ENCODE results near the gene BUD23.

BUD23 gene

DNA sequence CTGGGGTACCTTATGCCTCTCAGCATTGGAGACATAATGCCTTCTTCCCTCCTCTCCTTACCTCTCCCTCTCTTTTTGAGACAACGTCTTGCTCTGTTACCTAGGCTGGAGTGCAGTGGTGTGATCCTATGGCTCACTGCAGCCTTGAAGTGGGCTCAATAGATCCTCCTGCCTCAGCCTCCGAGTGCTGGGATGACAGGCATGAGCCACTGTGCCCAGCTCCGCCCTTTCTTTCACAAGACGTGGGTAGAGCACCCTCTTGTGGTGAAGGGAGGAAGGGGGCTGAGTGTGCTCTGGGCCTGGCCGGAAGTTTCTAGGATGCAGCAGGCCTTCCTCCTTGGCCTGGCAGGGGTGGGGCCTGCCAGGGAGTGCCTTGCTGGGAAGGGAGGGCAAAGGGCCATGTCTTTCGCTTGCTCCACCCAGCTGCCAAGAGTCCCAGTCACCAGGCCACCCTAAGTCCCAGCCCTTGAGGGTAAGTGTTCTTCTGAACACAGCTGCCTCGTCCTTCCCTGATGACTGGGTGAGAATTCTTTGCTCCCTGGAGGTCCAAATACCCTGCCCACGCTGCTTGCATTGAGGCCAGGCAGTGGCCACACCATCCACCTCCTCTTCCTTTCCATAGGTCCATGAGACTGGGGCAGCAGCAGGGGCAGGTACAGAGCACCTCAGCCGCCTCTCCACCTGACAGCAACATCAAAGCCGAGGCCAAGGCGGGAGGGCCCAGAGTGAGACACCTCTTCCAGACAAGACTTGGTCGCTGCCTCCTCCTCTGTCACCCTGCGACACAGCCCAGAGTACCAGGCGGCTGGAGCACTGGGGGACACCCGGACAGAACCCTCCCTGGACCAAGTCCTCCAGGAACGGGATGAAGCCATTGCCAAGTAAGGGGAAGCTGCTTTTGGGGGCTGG, 51.5 kb downstream of the BUD23 start:
- TF ChIP-seq, protein P1, sequence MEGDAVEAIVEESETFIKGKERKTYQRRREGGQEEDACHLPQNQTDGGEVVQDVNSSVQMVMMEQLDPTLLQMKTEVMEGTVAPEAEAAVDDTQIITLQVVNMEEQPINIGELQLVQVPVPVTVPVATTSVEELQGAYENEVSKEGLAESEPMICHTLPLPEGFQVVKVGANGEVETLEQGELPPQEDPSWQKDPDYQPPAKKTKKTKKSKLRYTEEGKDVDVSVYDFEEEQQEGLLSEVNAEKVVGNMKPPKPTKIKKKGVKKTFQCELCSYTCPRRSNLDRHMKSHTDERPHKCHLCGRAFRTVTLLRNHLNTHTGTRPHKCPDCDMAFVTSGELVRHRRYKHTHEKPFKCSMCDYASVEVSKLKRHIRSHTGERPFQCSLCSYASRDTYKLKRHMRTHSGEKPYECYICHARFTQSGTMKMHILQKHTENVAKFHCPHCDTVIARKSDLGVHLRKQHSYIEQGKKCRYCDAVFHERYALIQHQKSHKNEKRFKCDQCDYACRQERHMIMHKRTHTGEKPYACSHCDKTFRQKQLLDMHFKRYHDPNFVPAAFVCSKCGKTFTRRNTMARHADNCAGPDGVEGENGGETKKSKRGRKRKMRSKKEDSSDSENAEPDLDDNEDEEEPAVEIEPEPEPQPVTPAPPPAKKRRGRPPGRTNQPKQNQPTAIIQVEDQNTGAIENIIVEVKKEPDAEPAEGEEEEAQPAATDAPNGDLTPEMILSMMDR (IDR thresholded peaks at IDR 0.05): peak; percentile 80

DNA sequence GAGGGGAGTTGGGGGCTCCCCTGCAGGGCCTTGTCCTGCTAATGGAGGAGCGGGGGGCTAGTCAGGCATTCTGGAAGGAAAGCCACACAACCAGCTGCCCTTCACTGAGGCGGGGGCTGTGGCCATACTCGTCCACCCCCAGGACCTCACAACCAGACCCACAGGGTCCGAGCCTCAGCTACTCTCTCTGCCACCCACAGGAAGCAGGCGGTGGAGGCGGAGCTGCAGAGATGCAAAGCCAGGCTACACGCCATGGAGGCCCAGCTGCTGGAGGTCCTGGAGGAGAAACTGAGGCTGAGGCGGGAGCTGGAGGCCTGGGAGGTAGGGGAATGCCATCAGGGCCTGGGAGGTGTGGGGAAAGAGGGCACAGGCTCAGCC, 52.1 kb downstream of the BUD23 start:
- TF ChIP-seq, protein P1 (IDR thresholded peaks at IDR 0.05): no peak

DNA sequence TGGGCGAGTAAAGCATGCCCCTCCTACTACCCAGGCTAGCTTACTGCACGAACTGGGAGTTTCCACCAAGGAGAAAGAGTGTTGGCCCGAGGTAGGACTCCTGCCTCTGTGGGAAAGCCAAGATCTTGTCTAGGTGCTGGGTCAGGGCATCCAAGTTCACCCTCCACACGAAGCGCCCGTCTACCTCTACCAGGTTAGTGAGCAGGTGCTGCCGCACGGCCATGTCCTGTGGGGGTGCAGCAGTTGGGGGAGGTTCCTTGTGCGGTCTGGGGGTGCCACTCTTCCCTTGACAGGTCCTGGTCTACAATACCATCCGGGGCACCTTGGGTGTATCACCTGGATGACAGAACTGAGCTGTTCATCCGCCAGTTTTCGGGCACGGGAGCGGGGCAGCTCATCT, 53.5 kb downstream of the BUD23 start:
- TF ChIP-seq, protein P1 (IDR thresholded peaks at IDR 0.05): no peak

DNA sequence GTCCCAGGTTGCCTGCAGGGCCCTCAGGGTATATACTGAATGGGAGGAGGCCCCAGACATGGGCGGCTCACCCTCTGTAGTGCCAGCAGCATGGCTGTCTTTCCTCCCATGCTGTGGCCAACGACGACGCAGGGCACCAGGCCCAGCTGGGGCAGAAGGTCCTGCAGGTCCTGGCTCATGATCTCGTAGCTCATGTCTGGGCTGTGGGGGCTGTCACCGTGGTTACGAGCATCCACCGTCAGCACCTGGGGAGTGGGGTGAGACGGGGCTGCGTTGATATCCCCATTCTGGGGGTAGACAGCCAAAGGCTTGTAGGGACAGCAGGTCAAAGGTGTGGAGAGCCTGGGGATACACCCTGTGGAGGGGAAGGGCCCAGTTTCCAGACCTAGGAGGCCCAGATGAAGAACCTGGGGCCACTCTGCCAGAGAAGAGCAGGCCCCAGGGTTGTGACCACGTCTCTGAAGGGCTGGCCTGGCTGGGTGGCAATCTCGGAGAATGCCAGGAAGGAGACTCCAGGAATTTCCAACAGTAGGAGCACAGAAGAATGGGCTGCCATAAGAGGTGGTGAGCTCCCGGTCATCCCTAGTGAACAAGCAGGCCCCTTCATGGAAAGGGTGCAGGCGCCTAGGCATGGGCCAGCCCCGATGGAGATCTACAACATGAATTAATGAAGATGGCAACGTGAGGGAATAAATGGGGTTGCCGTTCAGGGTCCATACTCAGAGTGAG, 54.3 kb downstream of the BUD23 start:
- TF ChIP-seq, protein P1 (IDR thresholded peaks at IDR 0.05): no peak

DNA sequence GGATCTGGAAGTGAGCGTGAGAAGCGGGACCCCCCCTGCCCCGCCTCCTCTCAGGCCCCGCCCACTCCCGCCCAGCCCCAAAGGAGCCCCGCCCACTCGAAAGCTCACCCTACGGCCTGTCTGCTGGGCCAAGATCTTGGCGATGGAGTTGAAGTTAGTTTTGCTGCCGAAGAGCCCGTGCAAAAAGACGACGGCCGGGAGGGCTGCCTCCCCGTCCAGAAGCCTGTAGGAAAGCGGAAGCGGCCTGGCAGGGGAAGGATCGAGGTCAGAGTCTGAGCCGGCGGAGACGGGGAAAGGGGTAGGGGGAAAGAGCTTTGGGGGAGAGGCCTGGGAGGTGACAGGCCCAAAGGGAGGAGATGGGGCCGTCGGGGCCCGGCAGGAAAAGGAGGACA, 54.8 kb downstream of the BUD23 start:
- TF ChIP-seq, protein P1 (IDR thresholded peaks at IDR 0.05): no peak

DNA sequence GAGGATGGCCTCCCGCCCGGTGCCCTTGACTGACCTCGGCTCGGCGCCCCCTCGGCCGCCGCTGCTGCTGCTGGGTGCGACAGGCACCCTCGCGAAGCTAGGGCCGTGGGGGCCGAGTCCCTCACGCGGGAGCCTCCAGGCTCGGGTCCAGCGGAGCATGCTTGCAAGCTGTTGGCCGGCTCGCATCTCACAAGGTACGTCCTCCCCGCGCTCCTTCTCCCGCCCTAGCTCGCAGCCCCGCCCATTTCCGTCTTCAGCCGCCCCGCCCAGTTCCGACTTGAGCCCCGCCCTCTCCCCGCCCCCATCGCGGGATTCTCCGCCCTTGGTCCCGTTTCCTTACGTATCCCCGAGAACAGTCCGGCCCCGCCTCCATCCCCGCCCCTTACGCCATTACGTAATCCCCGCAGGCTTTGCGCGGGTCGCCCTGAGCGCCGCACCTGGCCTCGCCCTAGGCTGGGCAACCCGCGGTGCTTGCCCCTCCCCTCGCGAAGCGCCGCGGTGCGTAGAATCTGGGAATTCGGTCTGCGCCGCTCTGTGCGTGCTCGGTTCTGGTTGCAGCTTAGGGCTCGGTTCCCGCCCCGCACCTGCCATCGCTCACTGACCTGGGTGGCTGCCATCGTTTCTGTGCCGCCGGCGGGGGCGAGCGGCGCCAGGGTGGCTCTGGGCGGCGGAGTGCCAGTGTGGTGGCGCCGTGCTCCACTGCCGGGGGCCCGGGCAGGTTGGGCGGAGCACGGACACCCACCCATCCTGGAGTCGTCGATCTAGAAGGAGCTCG, 55.4 kb downstream of the BUD23 start, which contains the start of gene ABHD11:
ABHD11 (minus strand) TSS at position 191 of the 775 bp plus-strand sequence; CDS start at position 159, 32 bp downstream.
- TF ChIP-seq, protein P1 (IDR thresholded peaks at IDR 0.05): no peak

DNA sequence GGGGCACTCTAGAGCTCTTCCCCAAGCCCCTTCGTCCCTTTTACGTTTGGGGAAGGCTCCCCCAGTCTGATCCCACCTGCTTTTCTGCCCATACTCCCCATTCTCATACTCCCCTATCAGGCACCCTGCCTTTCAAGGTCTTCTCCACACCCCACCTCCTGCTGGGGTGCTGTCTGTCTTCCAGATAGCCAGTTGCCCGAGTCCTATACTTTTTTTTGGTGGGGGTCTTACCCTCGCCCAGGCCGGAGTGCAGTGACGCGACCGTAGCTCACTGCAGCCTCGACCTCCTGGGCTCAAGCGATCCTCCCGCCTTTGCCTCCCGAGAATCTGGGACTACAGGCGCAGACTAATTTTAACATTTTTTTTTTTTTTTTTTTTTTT, 56.0 kb downstream of the BUD23 start:
- TF ChIP-seq, protein P1 (IDR thresholded peaks at IDR 0.05): no peak

Measured in LNCAP (cell line).